Mucosa of rectum (tissue), 2 donors: Measurements from ENCODE around the gene NID1.
"Not testable (repeated sequence)": the region's sequence is repeated elsewhere in the genome, so short reads cannot be mapped to it uniquely, and the experiment has no call there.

Experiments
- H3K27ac ChIP-seq, 2 donors: one replicate each; pipeline ENCODE4 v1.7.0; 2013; ENCODE audit warnings: inconsistent platforms in 2 of 2, low read depth in 2 of 2, low read length in 2 of 2
- H3K27me3 ChIP-seq, 2 donors: one replicate each; pipeline ENCODE4 v1.7.0; 2013; ENCODE audit warnings: low read length in 2 of 2; ENCODE audit not compliant: control insufficient read depth in 2 of 2, insufficient read depth in 2 of 2
- H3K36me3 ChIP-seq, 2 donors: one replicate each; pipeline ENCODE4 v1.7.0; 2013; ENCODE audit warnings: low read length in 2 of 2; ENCODE audit not compliant: control insufficient read depth in 2 of 2, insufficient read depth in 2 of 2
- H3K4me1 ChIP-seq, 2 donors: one replicate each; pipeline ENCODE4 v1.7.0; 2013; ENCODE audit warnings: low read length in 2 of 2, mild to moderate bottlenecking in 1 of 2; ENCODE audit not compliant: control insufficient read depth in 2 of 2, insufficient read depth in 2 of 2
- H3K4me3 ChIP-seq, 2 donors: one replicate each; pipeline ENCODE4 v1.7.0; 2013; ENCODE audit warnings: low read length in 2 of 2
- H3K9ac ChIP-seq, 2 donors: one replicate each; pipeline ENCODE4 v1.7.0; 2013; ENCODE audit warnings: low read length in 2 of 2, low read depth in 1 of 2, mild to moderate bottlenecking in 1 of 2
- H3K9me3 ChIP-seq, 2 donors: one replicate each; pipeline ENCODE4 v1.7.0; 2013; ENCODE audit warnings: low read length in 2 of 2; ENCODE audit not compliant: control insufficient read depth in 2 of 2
- donor health status: healthy.
- donor health status: Normal muscosa, but diverticular disease.

Gene NID1

DNA sequence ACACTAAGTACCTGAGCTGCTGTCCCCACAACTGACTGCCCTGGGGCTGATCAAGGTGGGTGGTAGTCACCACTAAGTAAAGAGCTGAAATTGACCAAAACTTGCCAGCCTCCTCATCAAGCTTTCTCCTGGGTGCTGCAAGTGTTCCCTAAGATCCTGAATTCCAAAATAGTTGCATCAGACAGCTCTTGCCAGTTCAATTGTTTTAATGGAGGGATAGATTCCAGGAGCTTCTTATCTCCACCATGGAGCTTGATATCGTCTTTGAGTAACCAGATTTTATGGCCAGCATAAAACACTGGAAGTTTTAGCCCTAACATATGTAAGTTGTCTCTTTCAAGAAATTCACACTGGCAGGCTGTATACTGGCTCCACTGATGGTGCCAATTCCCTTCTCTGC is 90.3 kb downstream of the NID1 start:
- H3K36me3 ChIP-seq, result peaks cover 7 to 10% of the 10 kb centered on the region in 2 donors
- H3K9ac ChIP-seq, result no peak overlapping the region
- no peak overlapping the region for H3K27ac ChIP-seq
- no peak overlapping the region for H3K4me3 ChIP-seq
- no peaks in the 10 kb centered on the region for H3K27me3 ChIP-seq
- no peaks in the 10 kb centered on the region for H3K9me3 ChIP-seq
- H3K4me1 ChIP-seq, result peaks cover 8 to 12% of the 10 kb centered on the region in 2 donors

DNA sequence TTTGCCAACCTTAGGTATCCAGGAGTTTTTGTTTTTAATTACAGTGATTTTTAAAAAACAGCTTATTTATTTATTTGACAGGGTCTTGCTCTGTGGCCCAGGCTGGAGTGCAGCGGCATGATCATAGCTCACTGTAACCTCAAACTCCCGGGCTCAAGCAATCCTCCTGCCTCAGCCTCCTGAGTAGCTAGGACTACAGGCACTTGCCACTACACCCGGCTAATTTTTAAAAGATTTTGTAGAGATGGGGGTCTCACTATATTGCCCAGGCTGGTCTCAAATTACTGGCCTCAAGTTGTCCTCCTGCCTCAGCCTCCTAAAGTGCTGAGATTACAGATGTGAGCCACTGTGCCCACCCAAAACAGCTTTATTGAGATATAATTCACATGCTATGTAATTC is 92.2 kb downstream of the NID1 start:
- peak overlapping the region in 1 of 2 donors; percentile 51 for H3K4me3 ChIP-seq

GRCh38 chr1:235972311-235972689 is 92.6 kb downstream of the NID1 start:
- H3K4me3 ChIP-seq, result peak overlapping the region; percentile 26 to 51
- H3K4me1 ChIP-seq, result peaks cover 8 to 12% of the 10 kb centered on the region in 2 donors
- H3K27me3 ChIP-seq, result no peaks in the 10 kb centered on the region
- peak overlapping the region; percentile 35 to 47 for H3K9ac ChIP-seq
- peak overlapping the region; percentile 54 to 82 for H3K27ac ChIP-seq
- no peaks in the 10 kb centered on the region for H3K36me3 ChIP-seq
- no peaks in the 10 kb centered on the region for H3K9me3 ChIP-seq

More for the DNA sequence above, 92.2 kb downstream of the NID1 start:
- not testable (repeated sequence) for H3K9me3 ChIP-seq, H3K27me3 ChIP-seq, H3K36me3 ChIP-seq, H3K9ac ChIP-seq
- peak overlapping the region; percentile 11 to 54 for H3K27ac ChIP-seq
- peaks cover 8 to 12% of the 10 kb centered on the region in 2 donors for H3K4me1 ChIP-seq

DNA sequence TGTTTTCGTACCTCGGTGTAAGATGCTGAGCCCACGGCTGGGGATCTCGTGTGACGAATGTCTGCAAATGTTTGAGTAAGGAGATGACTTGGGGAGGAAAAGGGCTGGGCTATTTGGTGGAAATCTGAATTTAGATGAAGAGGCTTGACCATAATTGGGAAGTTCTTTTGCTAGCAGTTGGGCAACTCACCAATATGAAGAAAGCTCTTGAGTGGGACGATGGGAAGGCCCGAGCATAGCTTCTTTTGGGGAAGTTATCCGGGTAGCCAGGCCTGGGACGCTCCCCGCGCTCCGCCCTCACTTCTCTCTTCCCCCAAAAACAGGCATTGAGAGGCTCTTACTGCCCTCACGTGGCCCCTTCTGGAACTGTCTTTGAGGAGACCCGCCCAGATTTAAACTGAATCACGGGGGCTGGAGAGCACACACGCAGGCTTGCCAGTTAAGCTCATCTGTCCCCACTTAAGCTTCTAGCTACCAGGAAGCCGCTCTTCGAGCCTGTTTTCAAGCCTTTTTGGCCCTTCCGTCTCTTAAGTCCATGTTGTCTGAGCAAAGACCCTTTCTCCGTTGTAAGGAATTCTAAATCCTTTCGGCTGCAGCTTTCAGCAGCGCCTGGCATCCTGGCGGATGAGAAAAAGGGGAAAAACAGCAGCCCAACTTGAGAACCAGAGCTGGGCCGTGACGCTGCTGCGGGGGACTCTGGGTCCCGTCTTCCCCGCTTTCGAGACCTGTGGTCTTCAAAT is 93.1 kb downstream of the NID1 start:
- H3K27me3 ChIP-seq, result no peaks in the 10 kb centered on the region
- H3K4me3 ChIP-seq, result peak overlapping the region; percentile 26 to 51
- H3K27ac ChIP-seq, result peak overlapping the region; percentile 57 to 82
- peak overlapping the region; percentile 35 to 47 for H3K9ac ChIP-seq
- H3K36me3 ChIP-seq, result no peaks in the 10 kb centered on the region
- H3K4me1 ChIP-seq, result peaks cover 8 to 12% of the 10 kb centered on the region in 2 donors
- no peaks in the 10 kb centered on the region for H3K9me3 ChIP-seq

DNA sequence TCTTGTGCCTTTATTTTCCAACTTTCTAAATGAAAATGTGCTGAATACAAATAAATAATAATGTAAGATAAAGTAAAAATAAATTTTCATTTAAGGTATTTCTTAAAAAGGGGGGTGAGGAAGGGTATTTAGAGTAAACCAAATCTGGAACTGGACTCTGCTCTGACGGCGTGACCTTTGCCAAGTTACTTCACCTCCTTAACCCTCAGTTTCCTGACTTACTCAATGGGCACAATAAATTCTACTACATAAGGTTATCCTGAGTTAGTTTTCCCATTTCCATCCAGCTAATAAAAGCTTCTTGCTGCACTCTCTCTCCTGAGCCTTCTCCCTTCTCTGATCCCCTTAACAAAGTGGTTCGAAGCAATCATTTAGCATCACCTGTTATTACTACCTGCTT is 93.9 kb downstream of the NID1 start:
- no peaks in the 10 kb centered on the region for H3K27me3 ChIP-seq
- H3K36me3 ChIP-seq, result no peaks in the 10 kb centered on the region
- peaks cover 8 to 12% of the 10 kb centered on the region in 2 donors for H3K4me1 ChIP-seq
- H3K27ac ChIP-seq, result peak overlapping the region; percentile 57 to 82
- no peaks in the 10 kb centered on the region for H3K9me3 ChIP-seq
- H3K4me3 ChIP-seq, result no peak overlapping the region
- H3K9ac ChIP-seq, result peak overlapping the region in 1 of 2 donors; percentile 27

GRCh38 chr1:235968831-235969230 is 96.1 kb downstream of the NID1 start:
- Histone ChIP-seq H3K27ac (no peak overlapping the region), H3K4me1 (peaks cover 8 to 12% of the 10 kb centered on the region in 2 donors), H3K36me3 (no peaks in the 10 kb centered on the region), H3K9me3 (no peaks in the 10 kb centered on the region), H3K4me3 (no peak overlapping the region), H3K9ac (no peak overlapping the region), H3K27me3 (no peaks in the 10 kb centered on the region)

DNA sequence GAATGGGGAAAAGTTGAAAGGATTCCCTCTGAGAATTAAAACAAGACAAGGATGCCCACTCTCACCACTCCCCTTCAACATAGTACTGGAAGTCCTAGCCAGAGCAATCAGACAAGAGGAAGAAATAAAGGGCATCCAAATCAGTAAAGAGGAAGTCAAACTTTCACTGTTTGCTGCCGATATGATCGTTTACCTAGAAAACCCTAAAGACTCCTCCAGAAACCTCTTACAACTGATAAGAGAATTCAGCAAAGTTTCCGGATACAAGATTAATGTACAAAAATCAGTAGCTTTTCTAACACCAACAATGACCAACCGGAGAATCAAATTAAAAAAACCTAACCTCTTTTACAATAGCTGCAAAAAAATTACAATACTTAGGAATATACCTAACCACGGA is 98.8 kb downstream of the NID1 start:
- not testable (repeated sequence) for H3K9ac ChIP-seq, H3K27ac ChIP-seq, H3K4me1 ChIP-seq, H3K36me3 ChIP-seq, H3K4me3 ChIP-seq, H3K9me3 ChIP-seq, H3K27me3 ChIP-seq

- H3K4me3 ChIP-seq, result no peak overlapping the region
- H3K4me1 ChIP-seq, result peaks cover 2 to 4% of the 10 kb centered on the region in 2 donors
- no peaks in the 10 kb centered on the region for H3K36me3 ChIP-seq
- H3K9me3 ChIP-seq, result no peaks in the 10 kb centered on the region
- H3K27ac ChIP-seq, result no peak overlapping the region
- no peaks in the 10 kb centered on the region for H3K27me3 ChIP-seq
- no peak overlapping the region for H3K9ac ChIP-seq
Measured at GRCh38 chr1:235960809-235961208, 104.1 kb downstream of the NID1 start.

DNA sequence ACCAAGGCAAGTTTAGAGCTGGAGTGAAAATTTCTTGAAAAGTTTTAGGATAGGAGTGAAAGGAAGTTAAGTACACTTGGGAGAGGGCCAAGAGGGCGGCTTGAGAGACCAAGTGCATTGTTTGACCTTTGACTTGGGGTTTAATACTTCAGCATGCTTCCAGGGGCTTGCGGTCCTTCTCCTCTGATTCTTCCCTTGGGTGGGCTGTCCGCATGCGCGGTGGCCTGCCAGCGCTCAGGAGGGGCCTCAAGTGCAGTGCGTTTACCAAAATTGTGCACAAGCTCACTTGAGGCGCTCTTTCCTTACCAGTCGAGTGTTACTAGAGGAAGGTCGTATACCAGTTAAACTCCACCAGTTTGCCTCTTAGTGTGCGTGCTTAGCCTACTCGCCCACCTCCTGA is 106.9 kb downstream of the NID1 start:
- H3K9ac ChIP-seq, result no peak overlapping the region
- H3K9me3 ChIP-seq, result no peaks in the 10 kb centered on the region

DNA sequence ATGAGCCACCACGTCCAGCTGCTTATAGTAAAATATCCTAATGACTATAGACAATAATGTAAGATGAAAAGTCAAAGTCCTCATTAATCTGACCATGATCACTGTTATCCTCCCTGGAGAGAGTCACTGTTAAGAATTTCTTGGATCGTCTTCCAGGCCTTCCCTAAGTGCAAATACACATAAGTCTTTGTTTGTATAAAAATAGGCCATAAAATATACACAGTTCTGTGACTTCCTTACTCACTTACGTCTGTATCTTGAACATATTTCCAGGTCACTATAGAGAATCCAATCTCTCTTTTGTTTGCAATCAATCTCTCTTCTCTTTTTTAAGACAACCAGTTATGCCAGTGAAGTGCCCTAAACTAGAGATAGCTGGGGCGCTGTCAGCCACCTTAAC is 109.1 kb downstream of the NID1 start:
- no peak overlapping the region for H3K4me3 ChIP-seq
- no peaks in the 10 kb centered on the region for H3K36me3 ChIP-seq
- H3K4me1 ChIP-seq, result peaks cover 12 to 13% of the 10 kb centered on the region in 2 donors
- no peak overlapping the region for H3K27ac ChIP-seq
- no peaks in the 10 kb centered on the region for H3K9me3 ChIP-seq
- H3K9ac ChIP-seq, result no peak overlapping the region
- H3K27me3 ChIP-seq, result no peaks in the 10 kb centered on the region

More for the DNA sequence above, 106.9 kb downstream of the NID1 start:
- Histone ChIP-seq H3K27ac (no peak overlapping the region), H3K27me3 (no peaks in the 10 kb centered on the region), H3K4me1 (peaks cover 12 to 13% of the 10 kb centered on the region in 2 donors), H3K4me3 (no peak overlapping the region), H3K36me3 (no peaks in the 10 kb centered on the region)
